Measurements from ENCODE around the gene FOXF1.

- TF ChIP-seq, protein P1, sequence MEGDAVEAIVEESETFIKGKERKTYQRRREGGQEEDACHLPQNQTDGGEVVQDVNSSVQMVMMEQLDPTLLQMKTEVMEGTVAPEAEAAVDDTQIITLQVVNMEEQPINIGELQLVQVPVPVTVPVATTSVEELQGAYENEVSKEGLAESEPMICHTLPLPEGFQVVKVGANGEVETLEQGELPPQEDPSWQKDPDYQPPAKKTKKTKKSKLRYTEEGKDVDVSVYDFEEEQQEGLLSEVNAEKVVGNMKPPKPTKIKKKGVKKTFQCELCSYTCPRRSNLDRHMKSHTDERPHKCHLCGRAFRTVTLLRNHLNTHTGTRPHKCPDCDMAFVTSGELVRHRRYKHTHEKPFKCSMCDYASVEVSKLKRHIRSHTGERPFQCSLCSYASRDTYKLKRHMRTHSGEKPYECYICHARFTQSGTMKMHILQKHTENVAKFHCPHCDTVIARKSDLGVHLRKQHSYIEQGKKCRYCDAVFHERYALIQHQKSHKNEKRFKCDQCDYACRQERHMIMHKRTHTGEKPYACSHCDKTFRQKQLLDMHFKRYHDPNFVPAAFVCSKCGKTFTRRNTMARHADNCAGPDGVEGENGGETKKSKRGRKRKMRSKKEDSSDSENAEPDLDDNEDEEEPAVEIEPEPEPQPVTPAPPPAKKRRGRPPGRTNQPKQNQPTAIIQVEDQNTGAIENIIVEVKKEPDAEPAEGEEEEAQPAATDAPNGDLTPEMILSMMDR (IDR thresholded peaks at IDR 0.05; ENCODE audit: low read depth, low read length, poor library complexity, severe bottlenecking) = no peak
- TF ChIP-seq EZH2phosphoT487 (IDR thresholded peaks at IDR 0.05; ENCODE audit: borderline replicate concordance, low read length) = no peak
Observed at GRCh38 chr16:86510465-86511261, at the start of gene FOXF1.
